HG02763 (cell line): Measurements from ENCODE around the gene GLI2.

Experiments used
- ATAC-seq: cut with Tn5 transposase; IDR thresholded peaks from one replicate; pipeline ENCODE4 v1.9.1; 2021; ENCODE audit warnings: mild to moderate bottlenecking, moderate library complexity; ENCODE audit not compliant: unreplicated experiment

GLI2 gene

DNA sequence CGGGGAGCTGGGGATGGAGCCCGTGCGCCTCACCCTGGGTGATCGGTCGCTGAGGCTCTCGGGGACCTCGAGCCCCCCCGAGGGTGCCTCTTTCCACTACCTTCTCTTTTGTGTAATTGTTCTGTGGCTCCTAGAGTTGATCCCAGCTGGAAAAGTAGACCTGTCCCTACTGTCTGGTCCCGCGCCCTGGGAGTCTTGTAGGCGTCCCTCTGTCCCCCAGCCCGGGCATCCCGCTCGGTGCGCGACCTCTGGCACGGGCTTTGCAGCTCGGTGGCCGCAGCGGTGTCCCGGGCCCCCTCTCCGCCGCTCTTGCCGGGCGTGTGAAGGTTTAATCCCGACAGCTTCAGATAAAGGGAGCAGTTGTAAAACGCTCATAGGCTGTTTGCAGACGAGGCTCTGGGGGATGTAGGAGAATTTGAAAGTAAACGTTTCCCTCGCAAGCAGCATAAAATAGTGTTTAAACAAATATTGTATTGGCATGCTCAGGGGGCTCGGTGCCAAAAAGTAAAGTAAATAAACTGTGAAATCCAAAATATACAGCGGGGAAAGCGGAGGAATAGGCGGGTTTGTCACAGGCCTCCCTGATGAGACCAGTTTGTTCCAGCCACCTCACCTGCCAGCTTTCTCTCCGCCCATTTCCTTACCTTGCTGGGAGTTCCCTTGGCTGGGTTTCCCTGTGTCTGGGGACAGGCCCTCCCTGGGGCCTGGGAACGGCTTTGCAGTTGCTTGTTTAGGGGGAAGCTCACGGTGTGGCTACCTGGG, 1.9 kb downstream of the GLI2 start:
- no peak for ATAC-seq

DNA sequence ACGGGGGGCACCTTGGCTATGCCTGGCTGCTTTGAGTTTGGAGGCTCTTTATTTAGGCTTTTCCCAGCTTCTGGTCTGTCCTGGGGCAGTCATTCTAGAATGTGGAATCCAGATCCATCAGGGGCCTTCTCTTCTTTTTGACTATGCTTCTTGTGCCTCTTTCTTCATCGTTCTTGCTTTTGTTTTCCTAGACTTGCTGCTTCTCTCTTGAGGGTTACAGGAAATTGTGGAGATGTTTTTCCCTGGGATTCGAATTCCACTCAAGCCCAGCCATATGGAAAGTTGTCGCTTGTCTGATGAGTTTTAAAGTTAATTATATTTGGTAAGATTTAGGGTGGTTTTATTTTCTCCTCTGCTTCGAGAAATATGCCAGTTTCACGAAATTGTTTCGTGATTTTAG, 2.4 kb downstream of the GLI2 start:
- ATAC-seq: no peak

GRCh38 chr2:120738786-120739437, 3.2 kb downstream of the GLI2 start:
- ATAC-seq: no peak

DNA sequence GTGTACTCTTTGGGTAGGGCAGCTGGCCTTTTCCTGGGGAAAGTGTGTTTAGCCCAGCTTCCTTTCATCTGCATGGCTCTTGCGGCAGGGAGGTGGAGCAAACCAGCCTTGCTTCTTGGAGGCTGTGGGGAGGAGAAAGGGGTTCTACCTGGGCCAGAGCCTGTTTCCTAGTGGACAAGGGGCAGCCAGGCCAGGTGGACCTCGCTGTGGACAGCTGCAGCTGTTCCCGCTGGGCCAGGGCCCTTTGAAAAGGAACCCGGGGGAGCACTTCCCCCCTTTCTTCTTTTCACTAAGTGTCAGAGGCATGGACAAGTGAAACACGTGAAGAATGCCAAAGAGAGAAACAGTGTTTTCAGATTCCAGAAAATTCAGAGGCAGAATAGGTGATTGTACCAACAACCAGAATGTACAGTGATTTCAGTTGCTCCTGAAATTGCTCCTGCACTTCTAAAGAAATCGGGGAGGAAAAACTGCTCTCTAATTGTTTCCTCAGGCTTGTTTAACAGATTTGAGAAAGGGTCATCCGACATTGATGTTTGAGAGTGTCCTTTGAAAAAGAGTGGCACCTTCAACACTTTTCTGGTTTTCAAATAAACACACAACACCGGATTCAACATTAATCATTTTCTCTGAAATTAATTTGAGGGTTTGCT, 3.9 kb downstream of the GLI2 start:
- ATAC-seq: no peak

- no peak for ATAC-seq
These were observed 4.7 kb downstream of the GLI2 start for GRCh38 chr2:120740375-120740764.

DNA sequence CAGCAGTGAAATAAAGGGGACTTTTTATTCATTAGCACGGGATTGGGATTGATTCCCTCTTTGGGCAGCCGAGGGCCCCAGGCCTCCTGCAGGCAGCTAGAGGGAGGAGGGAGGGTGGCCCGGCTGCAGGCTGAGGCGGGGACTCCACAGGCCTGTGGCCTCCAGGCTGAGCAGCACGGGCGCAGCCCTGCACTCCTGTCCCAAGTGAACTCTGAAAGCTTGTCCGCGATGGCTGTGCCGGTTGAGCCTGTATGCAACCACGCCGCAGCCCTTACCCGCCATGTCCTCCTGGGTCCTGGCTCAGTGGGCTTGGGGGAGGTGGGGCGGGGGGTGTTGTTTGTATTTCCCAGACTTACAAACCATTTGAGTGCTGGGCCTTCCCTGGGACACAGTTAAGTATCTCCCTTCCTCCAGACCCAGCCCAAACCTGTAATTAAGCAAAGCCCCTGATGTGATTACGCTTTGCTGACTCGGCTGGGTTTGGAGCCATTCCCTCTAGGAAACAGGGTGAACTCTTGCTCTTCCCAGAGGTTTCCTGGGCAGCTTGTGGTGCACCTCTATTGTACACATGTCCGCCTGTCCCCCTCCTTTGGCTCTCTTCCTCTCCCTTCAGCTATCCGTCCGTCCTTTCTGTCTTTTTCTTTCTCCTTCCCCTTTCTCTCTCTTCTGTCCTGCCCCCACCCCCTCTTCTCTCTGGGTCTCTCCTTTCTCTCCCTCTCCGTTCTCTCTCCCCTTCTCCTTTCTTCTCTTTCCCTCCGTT, 5.3 kb downstream of the GLI2 start:
- ATAC-seq: no peak

DNA sequence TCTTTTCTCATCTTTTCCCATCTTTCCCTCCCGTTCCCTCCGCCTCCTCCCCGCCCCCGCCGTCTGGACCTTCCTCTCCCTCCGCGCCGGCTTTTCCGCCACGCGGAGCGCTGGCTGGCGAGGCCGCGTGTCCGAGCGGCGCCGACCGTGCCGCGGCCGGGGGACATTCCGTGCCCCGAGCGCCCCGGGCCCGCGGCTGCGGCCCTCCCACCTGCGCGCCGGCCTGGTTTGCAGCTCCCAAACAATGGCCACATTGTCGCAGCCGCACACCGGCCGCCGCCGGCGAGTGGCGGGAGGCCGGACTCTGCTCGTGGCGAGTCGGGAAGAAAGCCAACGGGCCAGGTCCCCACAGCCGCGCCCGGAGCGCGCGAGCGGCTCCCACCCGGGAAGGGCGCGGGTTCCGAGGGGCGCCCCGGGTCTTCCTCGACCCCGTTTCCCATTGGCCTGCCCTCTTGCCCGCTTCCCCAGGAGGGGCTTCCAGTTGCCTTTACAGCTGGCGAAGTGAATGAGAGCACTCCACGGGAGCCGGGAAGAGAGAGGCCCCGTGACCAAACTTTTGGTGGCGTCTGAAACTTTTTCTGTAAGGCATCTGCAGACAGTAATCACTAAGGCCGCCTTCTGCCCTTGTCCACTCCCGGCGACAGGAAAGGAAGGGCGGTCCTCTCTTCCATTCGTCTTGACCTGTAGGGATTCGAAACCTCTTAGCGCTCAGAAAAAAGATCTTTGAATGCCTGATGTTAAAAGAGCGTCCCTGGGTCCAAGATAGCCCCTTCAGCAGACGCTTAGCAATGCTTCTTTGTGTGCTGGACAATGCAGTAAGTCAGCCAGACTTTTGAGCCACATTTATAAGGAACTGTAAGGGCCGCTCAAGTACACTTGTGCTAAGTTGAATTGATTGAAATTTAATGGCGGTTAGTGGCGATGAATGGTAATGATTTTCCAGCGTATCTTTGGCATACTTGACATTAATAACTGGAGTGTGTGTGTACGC, 6.2 kb downstream of the GLI2 start:
- no peak for ATAC-seq

DNA sequence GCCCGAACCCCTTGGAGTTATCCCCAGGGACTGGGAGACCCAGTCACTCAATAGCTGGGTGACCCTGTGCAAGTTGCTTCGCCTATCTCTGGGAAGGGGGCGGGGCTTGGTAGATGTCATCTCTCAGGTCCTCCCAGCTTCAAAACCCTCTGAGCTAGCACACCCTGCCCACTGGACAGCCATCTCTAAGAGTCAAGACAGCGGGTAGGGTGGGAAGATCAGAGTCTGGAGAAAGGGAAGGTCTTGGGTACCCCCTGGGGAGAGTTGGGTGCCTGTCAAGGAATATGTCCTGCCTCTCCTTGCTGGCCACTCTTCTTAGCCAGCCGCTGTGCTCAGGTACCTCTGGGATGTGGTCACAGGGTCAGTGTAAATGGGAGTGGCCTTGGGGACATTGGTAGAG, 8.0 kb downstream of the GLI2 start:
- no peak for ATAC-seq

DNA sequence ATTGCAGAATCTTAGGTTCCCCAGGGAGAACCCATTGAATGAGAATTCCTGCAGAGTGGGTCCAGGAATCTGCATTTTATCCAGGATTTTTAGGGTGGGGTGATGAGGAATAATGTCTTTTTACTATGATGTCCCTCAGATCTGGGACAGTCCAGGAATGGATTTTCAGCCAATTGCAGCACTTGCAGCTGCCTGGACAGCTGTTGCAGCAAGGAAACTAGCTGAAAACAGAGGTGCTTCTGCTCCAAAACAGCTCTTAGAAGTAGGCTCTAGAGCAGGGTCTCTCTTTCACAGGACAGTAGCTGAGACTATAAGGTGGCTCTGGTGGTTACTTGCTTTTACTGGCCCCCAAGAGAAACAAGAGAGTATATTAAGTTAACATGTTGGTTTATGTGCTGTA, 9.1 kb downstream of the GLI2 start:
- no peak for ATAC-seq

GRCh38 chr2:120745420-120746111, 9.9 kb downstream of the GLI2 start:
- ATAC-seq: no peak

GRCh38 chr2:120746144-120746543, 10.5 kb downstream of the GLI2 start:
- no peak for ATAC-seq

DNA sequence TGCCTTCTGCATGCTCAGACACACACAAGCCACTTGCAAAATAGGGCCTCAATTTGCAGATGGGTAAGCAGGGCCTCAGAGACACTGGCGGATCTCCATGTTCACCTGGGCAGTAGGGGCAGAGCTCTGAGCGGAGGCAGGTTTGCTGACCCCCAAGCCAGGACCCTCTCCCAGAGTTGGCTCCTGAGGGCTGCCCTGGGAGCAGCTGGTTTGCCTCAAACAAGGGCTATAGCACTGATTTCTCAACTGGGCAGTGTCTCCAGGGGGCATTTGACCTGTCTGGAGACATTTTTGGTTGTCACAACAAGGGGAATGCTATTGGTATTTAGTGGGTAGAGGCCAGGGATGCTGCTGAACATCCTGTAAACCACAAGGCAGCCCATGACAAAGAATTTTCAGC, 11.6 kb downstream of the GLI2 start:
- ATAC-seq: no peak

- ATAC-seq: no peak
These were observed 12.0 kb downstream of the GLI2 start for GRCh38 chr2:120747706-120748105.

DNA sequence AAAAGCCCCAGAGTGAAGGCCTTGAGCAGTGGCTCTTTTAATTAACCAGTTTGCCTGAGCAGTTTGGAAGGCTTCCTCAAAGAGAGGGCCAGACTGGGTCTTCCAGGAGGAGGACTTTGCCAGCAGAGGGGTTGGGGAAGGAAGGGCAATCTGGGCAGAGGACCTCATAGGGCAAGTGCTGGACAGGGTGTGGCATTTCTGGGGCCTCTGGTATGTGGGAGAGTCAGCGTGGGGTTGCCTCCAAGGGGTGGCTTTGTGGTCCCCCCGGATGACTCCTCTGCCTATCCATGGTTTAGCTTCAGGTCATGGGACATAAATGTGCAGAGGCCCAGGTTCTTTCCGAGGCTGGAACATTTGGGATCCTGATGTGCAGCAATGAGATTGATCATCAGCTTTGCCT, 12.6 kb downstream of the GLI2 start:
- ATAC-seq: no peak

DNA sequence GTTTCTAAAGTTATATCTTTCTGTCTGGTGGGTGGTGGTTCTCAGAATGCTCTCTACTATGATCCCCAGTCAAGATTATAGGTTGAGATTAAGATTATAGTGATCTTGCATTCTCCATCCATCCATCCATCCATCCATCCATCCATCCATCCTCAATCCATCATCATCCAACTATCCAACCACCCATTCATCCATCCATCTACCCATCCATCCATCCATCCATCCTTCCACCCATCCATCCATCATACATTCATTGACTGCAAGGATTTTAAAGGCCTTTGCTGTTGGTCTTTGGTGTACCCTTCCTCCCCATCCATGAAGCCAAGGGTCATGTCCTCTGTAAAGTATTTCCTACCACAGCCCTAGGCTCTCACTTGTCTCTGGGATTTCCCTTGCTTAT, 13.1 kb downstream of the GLI2 start:
- ATAC-seq: no peak

DNA sequence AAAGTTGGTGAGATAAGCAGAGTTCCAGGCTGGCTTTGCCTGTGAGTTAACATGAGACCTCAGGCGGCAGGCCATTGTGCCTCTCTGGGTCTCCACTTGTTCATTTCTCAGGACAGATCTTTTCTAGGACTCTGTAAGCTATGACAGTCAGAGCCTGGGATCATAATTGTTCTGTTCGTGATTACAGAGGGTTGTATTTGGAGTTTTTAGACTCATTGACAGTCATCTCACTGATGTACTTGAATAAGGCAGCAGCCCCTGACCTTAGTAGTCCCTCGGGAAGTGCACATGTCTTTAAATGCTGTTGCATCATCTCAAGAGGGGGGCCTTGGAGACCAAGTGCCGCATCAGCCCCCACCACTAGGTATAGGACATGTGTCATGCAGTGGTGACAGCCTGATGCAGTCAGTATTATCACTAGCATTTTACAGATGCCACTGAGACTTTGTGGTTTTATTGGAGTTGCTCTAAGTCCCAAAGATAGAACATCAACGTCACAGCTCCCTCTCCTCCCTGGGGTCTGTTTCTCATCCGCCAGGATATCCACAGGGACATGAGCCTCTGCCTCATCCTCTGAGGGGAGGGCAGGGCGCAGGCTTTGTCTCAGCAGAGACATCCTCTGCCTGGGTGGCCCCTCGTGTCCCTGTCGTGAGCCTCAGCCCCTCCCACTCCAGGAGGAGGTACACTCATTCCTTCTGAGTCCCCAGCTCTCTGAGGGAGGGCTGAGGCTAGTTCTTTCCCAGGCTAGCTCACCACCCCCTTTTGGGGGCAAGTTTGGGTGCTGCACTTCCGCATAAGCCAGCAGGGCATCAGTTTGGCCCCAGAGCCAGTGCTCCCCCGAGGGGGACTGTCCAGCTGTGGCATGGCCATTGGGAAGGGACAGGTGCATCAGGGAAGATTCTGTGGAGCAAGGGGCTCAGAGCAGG, 14.1 kb downstream of the GLI2 start:
- ATAC-seq: no peak

DNA sequence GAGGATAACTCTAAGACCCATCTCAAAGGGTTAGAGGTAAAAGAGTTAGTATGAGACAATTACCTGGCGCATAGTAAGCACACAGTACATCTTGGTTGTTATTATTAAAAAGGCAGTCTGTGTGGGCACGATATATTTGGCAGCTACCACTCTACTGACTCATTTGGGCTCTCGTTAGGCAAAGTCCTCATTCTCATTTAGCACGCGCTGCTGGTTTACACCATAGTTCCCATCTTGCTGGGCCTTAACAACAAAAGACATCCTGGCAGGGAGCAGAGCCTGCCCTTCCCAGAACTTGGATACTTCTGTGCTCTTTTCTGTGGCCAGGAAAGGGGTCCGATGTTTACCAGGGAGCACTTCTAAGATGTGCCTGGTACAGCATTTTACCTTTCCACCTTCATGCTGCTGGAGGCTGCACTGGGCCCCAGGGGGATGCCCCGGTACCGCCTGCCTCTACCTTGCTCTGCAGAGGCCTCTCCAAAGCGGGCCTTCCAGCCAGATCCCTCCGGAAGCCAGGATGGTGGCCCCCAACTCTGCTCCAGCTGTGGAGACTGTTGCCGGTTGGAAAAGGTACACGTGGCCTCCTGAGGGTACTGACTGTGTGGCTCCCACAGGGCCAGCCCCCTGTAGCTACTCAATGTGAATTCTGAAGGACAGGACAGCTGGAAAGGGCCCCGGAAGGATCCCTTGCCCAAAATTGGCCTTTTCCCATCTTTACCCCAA, 15.0 kb downstream of the GLI2 start:
- ATAC-seq: no peak

DNA sequence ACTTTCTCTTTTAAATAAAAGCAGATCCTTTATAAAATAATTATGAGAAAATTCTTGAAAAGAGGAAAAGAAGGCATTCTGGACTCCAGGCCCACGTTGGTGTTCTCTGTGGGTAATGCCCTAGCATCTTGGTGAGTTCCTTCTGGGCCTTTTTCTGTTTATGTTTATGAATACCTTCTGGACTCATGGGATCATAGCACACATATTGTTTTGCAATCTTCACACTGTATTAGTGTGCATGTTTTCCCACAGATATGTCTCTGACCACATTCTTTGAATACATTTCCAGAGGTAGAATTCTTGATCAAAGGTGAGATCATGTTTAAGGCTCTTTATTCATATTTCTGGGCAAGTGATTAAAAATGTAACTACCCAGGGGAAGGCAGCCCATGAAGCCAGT, 15.9 kb downstream of the GLI2 start:
- ATAC-seq: no peak
